Measurements from ENCODE around the gene AGRN.

The AGRN gene

DNA sequence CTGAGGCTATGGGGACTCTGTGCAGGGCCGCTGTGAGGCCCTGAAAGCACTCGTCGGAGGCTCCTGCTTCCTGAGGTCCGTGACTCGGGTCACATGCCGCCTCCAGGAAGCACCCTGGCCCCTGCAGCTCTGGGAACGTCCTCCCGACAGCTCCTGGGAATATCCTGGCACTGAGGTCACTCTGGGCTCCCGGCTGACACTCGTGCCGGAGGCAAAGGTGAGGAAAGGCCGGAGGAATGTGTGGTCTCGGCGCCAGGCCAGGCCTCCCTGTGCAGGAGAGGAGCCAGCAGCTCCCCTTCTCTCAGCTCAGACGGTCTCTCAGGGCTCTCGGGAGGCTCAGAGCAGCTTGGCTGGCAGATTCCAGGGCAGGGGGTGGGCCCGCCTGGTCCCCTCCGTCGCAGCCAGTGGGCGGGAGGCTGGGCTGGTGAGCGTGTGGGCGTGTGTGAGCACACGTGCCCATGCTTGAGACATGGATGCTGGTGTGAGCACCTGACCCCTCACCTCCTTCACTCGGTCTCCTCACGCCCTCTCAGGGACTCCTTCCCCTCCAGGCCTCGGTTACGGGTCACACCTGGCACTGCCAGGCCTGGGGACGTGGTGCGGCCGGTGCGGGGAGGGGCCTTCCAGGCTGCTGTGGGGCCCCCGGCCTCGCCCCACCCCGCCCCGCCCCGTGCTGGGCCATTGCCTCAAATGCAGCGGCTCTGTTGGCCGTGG, 59.6 kb downstream of the AGRN start:
- peak; percentile 77 for DNase-seq (ENCODE audit: low read depth)
- no peak for TF ChIP-seq CTCF (IDR thresholded peaks at IDR 0.05; ENCODE audit: low read depth, low read length, missing control alignments)
- in situ Hi-C loops (cut with HindIII; ENCODE audit: low sequenced_read_pairs): no loop called here
- H3K4me3 ChIP-seq (ENCODE audit: low read depth, low read length): peak overlapping the region; percentile 7

- peak overlapping the region; percentile 7 for H3K4me3 ChIP-seq (ENCODE audit: low read depth, low read length)
- in situ Hi-C loops (cut with HindIII; ENCODE audit: low sequenced_read_pairs): no loop called here
- DNase-seq (ENCODE audit: low read depth): no peak
These were observed 60.3 kb downstream of the AGRN start for GRCh38 chr1:1080122-1080757.

DNA sequence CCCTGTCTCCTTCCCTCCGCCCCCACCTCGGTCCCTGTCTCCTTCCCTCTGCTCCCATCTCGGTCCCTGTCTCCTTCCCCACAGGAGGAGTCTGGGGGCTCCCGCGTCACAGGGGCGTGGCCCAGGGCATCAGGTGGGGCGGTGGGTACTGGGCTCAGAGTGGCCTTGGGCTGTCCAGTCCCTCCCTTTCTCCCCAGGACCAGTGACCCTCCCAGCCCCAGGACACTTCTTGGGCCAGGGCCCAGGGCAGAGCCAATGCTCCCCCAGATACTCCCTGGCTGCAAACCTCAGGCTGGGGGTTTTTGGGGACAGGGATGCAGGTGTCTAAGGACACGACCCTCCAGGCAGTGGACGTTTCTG, 61.0 kb downstream of the AGRN start:
- no peak for TF ChIP-seq CTCF (IDR thresholded peaks at IDR 0.05; ENCODE audit: low read depth, low read length, missing control alignments)
- no peak overlapping the region for H3K4me3 ChIP-seq (ENCODE audit: low read depth, low read length)
- no peak for DNase-seq (ENCODE audit: low read depth)
- in situ Hi-C loops (cut with HindIII; ENCODE audit: low sequenced_read_pairs): no loop called here

More at GRCh38 chr1:1080122-1080757, 60.3 kb downstream of the AGRN start:
- no peak for TF ChIP-seq CTCF (IDR thresholded peaks at IDR 0.05; ENCODE audit: low read depth, low read length, missing control alignments)

DNA sequence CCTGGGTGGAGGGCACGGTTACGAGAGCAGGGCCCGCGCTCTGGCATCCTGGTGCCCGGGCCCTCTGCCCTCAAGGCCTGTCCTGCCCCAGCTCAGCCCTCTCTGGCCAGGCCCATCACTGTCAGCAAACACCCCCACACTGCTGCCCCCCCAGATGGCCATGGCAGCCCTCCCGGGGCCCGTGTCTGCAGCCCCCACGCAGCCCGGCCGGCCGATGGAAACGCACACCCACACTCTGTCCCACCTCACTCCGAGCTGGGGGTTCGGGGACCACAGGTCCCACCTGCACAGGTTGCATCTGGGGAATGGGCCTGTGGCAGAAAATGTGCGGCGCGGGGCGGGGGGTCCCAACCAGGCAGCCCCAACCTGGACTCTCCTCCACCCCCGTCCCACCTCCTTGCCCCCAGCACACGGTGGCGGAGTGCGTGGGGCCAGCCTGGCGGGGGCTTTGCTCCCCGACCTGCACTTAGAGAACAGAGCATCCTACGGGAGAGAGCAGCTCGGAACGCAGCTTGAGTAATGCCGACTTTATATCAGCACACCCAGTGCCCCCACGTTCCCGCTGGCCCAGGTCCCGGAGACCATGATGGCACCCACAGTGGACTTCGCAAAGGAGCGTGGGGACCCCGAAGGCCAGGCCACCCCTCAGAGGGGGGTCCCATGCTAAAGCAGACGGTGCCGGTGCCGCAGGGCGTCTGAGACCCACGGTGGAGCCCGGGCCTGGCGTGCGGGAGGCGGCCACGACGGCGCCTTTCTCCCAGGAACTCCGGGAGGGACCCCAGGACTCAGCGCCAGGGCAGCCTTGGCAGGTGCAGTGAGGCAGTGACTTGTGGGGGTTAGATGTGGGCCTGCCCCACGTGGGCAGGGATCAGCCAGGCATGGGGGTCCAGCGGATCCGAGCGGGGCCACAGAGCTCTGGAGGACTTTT, 61.7 kb downstream of the AGRN start:
- no peak for DNase-seq (ENCODE audit: low read depth)
- TF ChIP-seq CTCF (IDR thresholded peaks at IDR 0.05; ENCODE audit: low read depth, low read length, missing control alignments): no peak
- in situ Hi-C loops (cut with HindIII; ENCODE audit: low sequenced_read_pairs): no loop called here
- no peak overlapping the region for H3K4me3 ChIP-seq (ENCODE audit: low read depth, low read length)

DNA sequence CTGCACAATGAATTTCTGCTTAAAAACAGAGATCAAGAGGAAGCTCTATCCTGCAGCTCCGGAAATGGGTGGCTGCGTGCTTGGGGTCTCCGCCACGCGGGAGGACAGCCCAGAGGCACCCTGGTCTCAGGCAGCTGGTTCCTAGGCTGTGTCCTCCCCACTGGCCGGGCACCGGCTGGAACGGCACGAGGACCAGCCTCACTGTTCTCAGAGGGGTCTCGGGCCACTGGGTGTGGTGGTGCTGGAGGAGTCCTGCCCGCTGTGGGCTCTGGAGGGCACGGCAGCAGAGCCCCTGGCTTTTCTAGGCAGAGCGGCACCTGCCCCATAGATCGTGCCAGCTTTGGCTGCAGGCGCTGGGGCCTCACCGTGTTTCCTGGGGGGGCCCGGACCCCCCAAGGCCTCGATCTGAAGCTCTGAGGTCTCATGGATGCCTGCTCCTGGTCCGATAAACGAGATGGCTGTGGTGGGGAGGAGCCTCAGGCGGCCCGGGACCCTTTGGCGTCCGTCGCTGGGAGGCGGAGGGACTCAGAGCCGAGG, 62.4 kb downstream of the AGRN start:
- no peak overlapping the region for H3K4me3 ChIP-seq (ENCODE audit: low read depth, low read length)
- no peak for DNase-seq (ENCODE audit: low read depth)
- no peak for TF ChIP-seq CTCF (IDR thresholded peaks at IDR 0.05; ENCODE audit: low read depth, low read length, missing control alignments)
- in situ Hi-C loops (cut with HindIII; ENCODE audit: low sequenced_read_pairs): no loop called here

GRCh38 chr1:1082776-1083415, 63.0 kb downstream of the AGRN start:
- TF ChIP-seq CTCF (IDR thresholded peaks at IDR 0.05; ENCODE audit: low read depth, low read length, missing control alignments): no peak
- in situ Hi-C loops (cut with HindIII; ENCODE audit: low sequenced_read_pairs): no loop called here
- H3K4me3 ChIP-seq (ENCODE audit: low read depth, low read length): no peak overlapping the region
- no peak for DNase-seq (ENCODE audit: low read depth)

Measured in astrocyte of the cerebellum (primary cell).